ENCODE measurements around the gene HDAC1.
A peak's percentile ranks its signal among the peaks of the same experiment; 100 is the strongest.
"Not testable (repeated sequence)": the region's sequence is repeated elsewhere in the genome, so short reads cannot be mapped to it uniquely, and the experiment has no call there.

Gene HDAC1

DNA sequence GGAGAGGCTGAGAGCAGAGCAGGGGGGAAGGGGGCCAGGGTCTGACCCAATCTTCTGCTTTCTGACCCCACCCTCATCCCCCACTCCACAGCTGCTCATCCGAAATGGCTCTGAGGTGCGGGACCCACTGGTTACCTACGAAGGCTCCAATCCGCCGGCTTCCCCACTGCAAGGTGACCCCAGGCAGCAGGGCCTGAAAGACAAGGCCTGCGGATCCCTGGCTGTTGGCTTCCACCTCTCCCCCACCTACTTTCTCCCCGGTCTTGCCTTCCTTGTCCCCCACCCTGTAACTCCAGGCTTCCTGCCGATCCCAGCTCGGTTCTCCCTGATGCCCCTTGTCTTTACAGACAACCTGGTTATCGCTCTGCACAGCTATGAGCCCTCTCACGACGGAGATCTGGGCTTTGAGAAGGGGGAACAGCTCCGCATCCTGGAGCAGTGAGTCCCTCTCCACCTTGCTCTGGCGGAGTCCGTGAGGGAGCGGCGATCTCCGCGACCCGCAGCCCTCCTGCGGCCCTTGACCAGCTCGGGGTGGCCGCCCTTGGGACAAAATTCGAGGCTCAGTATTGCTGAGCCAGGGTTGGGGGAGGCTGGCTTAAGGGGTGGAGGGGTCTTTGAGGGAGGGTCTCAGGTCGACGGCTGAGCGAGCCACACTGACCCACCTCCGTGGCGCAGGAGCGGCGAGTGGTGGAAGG, 17.1 kb upstream of the HDAC1 start:
- no peak for DNase-seq

DNA sequence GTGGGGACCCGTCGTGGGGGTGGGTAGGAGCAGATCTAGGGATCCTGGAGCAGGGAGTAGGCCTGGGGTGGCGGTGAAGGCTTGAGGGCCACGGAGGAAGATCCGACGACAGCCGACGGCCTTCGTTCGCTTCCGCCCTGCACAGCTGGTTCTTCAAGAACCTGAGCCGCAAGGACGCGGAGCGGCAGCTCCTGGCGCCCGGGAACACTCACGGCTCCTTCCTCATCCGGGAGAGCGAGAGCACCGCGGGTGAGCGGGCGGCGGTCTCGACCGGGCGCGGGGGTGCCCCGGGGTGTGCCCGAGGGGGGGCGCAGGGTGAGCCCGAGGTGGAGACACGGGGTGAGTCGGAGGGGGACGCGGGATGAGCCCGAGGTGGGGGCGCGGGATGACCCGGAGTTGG, 16.5 kb upstream of the HDAC1 start:
- no peak for DNase-seq

DNA sequence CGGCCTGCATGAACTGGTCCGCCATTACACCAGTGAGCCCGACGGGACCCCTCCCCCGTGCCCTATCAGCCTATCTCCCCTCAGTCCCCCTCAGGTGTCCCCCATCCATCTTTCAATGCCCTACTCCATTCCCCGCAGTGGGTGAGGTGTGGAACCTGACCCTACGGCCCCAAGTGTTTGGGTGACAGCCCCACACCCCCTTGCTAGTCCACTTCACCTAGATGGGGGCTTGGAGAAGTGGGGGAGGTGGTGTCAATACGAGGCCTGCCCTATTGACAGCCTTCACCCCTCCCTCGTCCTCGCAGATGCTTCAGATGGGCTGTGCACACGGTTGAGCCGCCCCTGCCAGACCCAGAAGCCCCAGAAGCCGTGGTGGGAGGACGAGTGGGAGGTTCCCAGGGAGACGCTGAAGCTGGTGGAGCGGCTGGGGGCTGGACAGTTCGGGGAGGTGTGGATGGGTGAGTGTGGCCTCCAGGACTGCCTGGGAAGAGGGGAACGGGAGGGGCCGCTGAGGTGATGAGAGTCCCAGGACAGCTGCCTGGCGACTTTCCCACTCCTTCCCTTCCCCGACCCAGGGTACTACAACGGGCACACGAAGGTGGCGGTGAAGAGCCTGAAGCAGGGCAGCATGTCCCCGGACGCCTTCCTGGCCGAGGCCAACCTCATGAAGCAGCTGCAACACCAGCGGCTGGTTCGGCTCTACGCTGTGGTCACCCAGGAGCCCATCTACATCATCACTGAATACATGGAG, 15.7 kb upstream of the HDAC1 start:
- no peak for DNase-seq

DNA sequence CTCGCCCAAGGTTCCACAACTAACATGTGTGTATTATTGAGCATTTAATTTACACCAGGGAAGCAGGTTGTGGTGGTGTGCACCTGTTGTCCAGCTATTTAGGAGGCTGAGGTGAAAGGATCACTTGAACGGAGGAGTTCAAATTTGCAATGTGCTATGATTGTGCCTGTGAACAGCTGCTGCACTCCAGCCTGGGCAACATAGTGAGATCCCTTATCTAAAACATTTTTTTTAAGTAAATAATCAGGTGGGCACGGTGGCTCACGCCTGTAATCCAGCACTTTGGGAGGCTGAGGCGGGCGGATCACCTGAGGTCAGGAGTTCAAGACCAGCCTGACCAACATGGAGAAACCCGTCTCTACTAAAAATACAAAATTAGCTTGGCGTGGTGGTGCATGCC, 7.1 kb upstream of the HDAC1 start:
- not testable (repeated sequence) for DNase-seq

DNA sequence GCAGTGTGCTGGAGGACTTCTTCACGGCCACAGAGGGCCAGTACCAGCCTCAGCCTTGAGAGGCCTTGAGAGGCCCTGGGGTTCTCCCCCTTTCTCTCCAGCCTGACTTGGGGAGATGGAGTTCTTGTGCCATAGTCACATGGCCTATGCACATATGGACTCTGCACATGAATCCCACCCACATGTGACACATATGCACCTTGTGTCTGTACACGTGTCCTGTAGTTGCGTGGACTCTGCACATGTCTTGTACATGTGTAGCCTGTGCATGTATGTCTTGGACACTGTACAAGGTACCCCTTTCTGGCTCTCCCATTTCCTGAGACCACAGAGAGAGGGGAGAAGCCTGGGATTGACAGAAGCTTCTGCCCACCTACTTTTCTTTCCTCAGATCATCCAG, 6.2 kb upstream of the HDAC1 start:
- no peak for DNase-seq

DNA sequence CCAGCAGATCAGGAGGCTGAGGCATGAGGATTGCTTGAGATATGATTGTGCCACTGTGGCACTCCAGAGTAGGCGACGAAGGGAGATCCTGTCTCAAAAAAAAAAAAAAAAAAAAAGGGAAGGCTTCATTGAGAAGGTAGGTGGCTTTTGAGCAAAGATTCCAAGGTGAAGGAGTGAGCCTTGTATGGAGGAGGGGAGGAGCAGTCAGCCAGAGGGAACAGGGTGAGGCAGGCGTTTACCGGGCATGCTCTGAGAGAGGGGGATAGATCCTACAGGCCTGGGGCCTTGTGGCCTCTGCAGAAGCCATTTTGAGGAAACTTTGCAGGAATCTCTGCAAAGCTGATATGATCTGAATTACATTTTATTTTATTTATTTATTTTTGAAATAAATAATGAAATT, 5.1 kb upstream of the HDAC1 start:
- DNase-seq: no peak

DNA sequence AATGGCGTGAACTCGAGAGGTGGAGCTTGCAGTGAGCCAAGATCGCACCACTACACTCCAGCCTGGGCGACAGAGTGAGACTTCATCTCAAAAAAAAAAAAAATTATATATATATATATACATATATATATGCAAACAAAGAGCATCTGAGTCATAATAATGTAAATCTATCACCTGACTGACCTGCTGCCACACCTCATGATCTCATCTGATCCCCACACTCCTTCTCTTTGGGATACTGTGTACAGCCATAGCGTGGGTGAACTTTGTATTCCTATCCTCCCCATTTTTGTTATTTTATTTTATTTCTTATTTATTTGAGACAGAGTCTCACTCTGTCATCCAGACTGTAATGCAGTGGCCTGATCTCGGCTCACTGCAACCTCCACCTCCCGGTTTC, 2.6 kb upstream of the HDAC1 start:
- no peak for DNase-seq

DNA sequence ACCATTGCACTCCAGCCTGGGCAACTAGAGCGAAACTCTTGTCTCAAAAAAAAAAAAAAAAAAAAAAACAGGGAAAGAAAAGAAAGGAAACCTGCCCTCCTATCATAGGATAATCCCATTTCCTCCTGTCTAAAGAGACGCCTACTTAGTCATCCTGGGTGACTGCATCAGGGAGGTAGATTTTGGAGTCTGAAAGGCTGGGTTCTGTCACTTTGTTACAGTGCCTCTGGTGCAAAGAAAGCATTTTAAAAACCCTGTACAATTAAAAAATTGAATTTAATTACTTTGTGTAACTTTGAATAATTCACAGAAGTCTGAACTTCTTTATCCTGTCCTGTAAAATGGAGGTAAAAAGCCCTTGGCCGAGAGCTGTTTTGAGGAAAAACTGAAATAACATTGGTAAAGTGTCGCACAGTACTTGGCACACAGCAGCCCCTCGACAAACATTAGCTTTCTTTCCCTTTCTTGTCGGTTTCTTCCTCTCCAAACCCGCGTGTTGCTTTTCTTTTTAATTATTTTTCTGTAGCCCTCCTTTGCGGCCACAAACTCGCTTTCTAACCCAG, 657 bp upstream of the HDAC1 start:
- peak; percentile 68 for DNase-seq

DNA sequence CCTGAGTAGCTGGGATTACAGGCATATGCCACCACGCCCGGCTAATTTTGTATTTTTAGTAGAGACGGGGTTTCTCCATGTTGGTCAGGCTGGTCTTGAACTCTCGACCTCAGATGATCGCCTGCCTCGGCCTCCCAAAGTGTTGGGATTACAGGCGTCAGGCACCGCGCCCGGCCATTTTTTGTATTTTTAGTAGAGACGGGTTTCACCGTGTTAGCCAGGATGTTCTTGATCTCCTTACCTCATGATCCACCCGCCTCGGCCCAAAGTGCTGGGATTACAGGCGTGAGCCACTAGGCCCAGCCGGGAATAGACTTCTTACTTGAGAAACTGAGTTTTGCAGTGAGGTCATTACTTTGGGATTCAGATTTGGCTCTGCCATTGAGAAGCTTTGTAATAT, 6.3 kb downstream of the HDAC1 start:
- DNase-seq: not testable (repeated sequence)

DNA sequence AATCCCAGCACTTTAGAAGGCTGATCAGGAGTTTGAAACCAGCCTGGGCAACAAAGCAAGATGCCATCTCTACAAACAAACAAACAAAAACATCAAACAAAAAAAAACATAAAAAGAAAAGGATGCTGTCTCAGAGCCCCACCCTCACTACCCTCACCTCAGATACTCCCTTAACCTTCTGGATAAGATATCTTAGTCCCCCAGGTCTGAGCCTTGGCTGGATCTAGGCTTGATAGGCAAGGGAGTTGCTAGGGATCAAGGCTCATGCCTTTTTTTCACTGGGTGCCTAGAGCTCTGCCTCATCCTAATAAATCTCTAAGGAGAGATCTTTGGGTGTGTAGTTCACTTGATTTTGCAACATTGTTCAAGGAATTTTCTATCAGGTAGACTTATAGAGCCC, 7.4 kb downstream of the HDAC1 start:
- DNase-seq: no peak

DNA sequence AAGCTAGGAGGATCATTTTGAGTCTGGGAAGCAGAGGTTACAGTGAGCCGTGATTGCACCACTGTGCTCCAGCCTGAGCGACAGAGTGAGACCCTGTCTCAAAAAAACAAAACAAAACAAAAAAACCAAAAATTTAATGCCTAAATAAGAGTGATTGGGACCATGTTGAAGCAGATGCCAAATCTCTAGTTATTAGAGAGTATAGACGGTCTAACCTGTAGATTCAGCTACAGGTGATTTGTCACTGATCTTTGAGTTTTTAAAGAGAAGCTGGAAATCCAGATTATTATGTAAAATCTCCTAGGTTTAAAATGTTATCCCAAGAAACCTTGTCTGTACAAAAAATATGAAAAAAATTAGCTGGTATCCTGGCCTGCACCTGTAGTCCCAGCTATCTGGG, 11.5 kb downstream of the HDAC1 start:
- no peak for DNase-seq

DNA sequence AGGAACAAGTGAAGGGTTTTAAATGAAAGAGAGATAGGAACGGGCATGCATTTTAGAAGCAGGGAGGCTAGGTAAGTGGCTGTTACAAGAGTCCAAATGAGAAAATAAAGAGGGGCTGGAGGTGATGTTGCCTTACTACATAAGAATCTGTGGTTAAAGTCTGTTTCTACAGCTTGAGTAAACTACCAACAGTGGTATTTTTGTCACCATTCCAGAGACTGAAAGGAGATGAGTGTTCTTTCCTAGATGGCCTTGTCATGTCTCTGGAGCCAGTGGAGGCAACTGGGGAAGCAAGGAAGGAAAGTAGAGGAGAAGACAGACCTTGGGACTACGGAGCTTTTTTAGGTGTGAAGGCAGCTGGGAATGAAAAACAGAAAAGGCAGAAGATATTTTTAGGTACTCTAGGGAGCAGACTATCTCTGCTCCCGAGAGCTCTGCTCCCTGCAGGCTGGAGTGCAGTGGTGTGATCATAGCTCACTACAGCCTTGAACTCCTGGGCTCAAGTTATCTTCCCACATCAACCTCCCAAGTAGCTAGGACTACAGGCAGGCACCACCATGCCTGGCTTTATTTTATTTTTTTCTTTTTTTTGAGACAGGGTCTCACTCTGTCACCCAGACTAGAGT, 12.2 kb downstream of the HDAC1 start:
- peak; percentile 28 for DNase-seq

DNA sequence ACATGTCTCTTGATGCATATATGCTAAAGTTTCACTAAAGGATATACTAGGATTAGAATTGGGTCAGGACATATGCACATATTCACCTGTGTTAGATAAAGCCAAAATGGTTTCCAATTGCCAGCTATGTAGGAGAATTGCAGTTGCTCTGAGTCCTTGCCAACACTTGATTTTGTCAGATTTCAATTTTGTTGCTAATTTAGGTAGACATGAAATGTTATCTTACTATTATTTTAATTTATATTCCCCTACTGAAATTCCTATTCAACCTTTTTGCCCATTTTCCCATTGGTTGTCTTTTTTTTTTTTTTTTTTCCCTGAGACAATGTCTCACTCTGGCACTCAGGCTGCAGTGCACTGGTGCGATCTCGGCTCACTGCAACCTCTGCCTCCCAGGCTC, 13.4 kb downstream of the HDAC1 start:
- DNase-seq: no peak

DNA sequence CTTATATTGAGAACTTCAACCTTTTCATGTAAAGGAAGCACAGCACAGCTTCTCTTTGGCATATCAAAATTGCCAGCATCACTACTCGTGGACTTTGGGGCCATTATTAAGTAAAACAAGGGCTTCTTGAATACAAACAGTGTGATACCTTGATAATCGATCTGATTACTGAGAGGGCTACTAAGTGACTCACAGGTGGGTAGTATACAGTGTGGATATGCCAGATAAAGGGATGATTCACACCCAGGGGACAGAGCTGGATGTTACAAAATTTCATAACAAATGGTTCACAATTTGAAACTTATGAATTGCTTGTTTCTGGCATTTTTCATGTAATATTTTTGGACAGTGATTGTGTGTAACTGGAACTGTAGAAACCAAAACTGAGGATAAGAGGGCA, 15.4 kb downstream of the HDAC1 start:
- peak; percentile 33 for DNase-seq

DNA sequence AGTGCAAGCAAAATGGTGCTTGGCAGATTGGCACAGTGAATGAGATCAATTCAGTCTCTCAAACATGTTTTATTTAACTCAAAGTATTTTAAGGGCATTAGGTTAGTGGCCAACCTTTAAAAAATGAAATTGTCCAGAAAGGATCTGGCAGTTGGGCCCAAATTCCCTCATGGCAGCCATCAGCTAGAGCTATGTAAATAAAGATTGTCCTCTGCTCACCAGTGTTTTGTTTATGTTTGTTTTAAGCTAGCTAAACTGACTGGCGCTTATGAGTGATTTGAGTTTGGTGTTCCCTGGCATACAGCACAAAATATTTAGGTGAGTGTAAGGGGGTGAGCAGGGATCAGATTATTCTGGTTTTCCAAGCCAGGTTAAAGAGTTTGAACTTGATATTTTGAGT, 18.1 kb downstream of the HDAC1 start:
- no peak for DNase-seq

DNA sequence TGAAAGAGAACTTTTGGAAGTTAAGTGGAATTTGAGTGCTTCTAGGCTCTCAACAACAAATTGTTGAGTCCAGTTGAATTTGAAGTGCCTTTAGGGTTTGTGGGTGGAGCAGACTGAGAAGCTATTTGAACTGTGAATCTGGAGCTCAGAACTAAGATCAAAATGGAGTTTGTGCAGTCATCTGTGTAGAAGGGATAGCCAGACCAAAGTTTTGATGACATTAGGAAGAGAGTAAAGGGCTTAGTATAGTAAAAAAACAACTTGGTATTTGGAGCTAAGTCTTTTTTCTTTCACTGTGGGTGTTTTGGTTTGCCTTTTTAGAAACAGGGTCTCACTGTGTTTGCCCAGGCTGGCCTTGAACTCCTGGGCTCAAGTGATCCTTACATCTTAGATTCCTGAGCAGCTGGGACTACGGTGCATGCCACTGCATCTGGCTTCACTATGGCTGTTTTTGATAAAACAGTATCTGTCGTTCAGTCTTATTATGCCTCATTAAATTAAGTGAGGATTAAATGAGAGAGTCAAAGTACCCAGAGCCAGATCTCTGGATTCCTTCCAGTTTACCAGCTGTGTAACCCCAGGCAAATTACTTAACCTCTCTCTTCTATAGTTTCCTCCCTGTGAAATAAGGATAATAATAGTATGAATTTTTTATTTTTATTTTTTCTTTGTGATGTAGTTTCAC, 20.0 kb downstream of the HDAC1 start:
- no peak for DNase-seq

DNA sequence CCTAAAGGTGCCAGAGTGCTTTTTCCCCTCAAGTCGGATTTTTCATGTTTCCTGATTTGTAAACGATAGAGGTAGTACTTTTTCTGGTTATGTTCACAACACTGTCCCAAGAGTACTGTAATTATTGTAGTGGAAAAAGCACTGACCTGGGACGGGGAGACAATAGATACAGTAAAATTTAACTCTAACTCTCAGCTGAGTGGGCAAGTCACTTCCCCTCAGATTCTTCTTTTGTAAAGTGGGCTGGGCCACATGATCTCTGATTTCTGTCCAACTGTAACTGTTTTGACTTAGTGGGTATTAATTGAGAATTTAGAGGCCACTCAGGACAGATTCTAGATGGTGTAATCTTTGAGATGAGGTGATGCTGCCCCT, 25.0 kb downstream of the HDAC1 start:
- DNase-seq: no peak

DNA sequence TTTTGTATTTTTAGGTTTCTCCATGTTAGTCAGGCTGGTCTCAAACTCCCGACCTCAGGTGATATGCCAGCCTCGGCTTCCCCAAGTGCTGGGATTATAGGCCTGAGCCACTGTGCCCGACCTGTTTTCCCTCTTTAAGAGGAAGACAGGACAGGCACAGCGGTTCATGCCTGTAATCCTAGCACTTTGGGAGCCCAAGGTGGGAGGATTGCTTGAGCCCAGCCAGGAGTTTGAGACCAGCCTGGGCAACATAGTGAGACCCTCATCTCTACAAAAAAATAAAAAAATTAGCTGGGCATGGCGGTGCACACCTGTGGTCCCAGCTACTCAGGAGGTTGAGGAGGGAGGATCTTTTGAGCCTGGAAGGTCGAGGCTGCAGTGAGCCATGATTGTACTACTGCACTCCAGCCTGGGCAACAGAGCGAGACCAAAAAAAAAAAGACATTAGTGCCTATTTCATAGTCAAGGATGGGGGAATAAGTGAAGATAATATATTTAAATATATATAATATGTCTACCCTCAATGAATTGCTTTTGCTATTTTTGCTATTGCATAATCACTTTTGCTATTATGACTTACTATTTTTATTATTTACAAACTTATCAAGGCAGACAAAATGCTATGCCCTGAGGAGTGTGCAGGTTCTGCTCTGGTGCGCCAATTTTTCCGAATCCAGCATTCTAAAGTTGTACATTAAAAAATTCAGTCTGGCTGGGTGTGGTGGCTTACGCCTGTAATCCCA, 26.4 kb downstream of the HDAC1 start:
- no peak for DNase-seq

DNA sequence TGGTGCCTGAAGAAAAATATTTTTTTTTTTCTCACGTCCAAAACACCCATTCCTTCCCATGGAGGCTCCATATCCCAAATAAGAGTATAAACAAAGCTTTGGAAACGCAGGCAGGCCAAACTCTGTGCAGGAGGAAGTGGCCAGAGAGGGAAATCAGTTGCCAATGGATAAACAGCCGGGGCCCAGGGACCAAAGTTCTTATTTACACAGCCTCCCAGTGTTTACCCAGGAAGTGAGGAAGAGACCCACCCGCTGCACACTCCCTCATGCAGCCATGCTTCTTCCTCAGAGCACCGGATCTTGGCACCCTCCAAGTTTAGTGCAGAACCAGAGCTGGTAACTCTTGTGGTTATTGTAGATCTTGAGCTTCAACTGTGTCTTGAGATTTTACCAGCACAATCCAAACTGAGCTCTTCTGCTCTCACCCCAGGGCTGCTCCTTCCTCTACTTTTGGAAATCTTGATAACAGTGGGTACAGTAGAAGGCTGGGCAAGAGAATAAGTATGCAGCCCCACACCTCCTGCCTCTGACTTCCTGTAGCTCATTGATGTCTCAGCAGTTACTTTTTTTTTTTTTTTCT, 29.9 kb downstream of the HDAC1 start:
- no peak for DNase-seq

DNA sequence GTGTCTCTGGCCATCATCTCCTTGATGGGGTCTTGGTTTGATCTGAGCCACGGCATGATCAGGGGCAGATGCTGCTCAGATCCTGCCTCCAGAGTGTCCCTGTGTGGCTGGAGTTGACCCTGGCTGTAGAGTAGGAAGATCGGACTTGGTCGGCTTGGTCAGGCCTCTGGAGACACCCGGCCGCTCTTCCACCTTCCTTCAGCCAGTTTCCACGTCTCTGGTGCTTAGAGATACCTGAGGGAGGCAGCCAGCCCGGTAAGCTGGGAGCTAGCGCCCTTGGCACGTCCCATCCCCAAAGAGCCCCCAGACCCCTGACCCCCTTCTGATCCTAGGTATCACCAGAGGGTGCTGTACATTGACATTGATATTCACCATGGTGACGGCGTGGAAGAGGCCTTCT, 35.3 kb downstream of the HDAC1 start:
- no peak for DNase-seq

DNA sequence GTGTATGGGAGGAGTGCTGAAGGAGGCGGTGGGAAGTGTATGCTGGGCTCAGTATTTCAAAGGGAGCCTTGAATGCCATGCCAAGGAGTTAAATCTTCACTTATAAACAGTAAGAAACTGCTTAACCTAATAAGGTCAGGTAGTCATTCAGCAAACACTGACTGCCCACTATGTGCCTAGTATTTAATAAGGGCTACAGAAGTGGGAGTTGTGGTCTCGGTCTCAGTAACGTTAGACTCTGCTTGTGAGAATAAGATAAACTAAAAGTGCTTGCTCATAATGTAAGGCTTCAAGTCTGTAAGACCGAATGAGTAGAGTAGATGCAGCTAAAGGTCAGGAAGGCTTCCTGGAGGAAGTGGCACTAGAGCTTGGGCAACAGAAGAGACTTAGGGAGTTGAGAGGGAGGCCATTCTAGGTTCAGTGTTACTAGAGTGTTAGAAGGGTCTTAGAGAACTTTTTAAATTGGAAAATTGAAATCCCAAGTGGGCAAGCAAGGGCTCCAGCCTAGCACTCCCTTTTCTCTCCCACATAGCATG, 38.1 kb downstream of the HDAC1 start:
- DNase-seq: no peak

DNA sequence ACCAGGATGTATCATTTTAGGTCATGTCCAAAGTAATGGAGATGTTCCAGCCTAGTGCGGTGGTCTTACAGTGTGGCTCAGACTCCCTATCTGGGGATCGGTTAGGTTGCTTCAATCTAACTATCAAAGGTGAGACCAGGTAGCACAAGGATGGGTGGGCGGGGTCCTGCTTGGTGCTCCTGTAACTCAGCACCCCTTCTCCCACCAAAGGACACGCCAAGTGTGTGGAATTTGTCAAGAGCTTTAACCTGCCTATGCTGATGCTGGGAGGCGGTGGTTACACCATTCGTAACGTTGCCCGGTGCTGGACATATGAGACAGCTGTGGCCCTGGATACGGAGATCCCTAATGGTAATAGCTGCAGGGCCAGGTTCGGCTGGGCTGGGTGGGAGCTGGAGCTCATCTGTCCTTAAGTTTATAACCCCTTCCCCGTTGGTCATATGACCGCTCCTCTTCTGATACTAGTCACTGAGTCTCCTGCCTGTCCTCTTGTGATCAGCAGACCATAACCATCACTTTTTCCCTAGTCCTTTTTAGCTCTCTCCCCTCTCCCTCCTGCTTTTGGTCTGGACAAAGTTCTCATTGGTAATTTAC, 38.8 kb downstream of the HDAC1 start:
- DNase-seq: no peak
